Measurements from ENCODE around the gene DHDDS. TPM values are rescaled to one million over a fixed set of nuclear protein-coding genes. Genes with fewer than 3 reads are reported as not detected.

The DHDDS gene
- total and polyA plus RNA-seq, 2 of the 13 experiments (the other 11 are each of a cell fraction or from before 2014, with no cell fraction given) = 18.9 to 28.3 TPM

GRCh38 chr1:26472320-26472900, 40.3 kb downstream of the DHDDS start, which contains the start of gene HMGN2 (continued):
- TF ChIP-seq ZBED4 (CRISPR knock-in tag; IDR thresholded peaks at IDR 0.05; ENCODE audit: borderline replicate concordance) (no peak), ZBTB21 (CRISPR knock-in tag; IDR thresholded peaks at IDR 0.05) (no peak), ETV6 (CRISPR knock-in tag; conservative IDR thresholded peaks at IDR 0.05) (0 out of 2 replicates have a peak, but pooled peaks have one; percentile 57), HNRNPUL1 (IDR thresholded peaks at IDR 0.05; ENCODE audit: low read depth, low read length) (no peak), ATF5 (CRISPR knock-in tag; IDR thresholded peaks at IDR 0.05; ENCODE audit: low read depth) (no peak), MXD3 (CRISPR knock-in tag; IDR thresholded peaks at IDR 0.05) (no peak), SAFB2 (CRISPR knock-in tag; IDR thresholded peaks at IDR 0.05; ENCODE audit: borderline replicate concordance, low read depth) (peak; percentile 6; the same call in 1 of the 2 replicates), ZNF878 (CRISPR knock-in tag; IDR thresholded peaks at IDR 0.05) (no peak), ZNF205 (CRISPR knock-in tag; IDR thresholded peaks at IDR 0.05) (no peak), MTA3 (CRISPR knock-in tag; IDR thresholded peaks at IDR 0.05) (no peak), GTF2F1 (IDR thresholded peaks at IDR 0.05; ENCODE audit: low read length) (no peak), PITX1 (CRISPR knock-in tag; IDR thresholded peaks at IDR 0.05) (no peak), NFIC (IDR thresholded peaks at IDR 0.05; ENCODE audit: low read length) (no peak), FOSL1 (CRISPR knock-in tag; IDR thresholded peaks at IDR 0.05; ENCODE audit: borderline replicate concordance) (no peak), ELF1 (CRISPR knock-in tag; IDR thresholded peaks at IDR 0.05) (no peak), HOXA7 (CRISPR knock-in tag; IDR thresholded peaks at IDR 0.05) (no peak), ZNF839 (CRISPR knock-in tag; IDR thresholded peaks at IDR 0.05; ENCODE audit: borderline replicate concordance) (no peak), JUNB (CRISPR knock-in tag; IDR thresholded peaks at IDR 0.05; ENCODE audit: borderline replicate concordance) (no peak)
